Parathyroid adenoma (tissue), 2 donors: ENCODE results near the gene HLCS.

Source experiments
- H2AFZ ChIP-seq: fragments of 300-600 bp; sonication (generic); one replicate; pipeline ENCODE4 v1.7.0; 2017; ENCODE audit warnings: antibody characterized with exemption, mild to moderate bottlenecking
- H3K27ac ChIP-seq: fragments of 300-600 bp; sonication (generic); one replicate; pipeline ENCODE4 v1.7.0; 2017
- H3K27me3 ChIP-seq: fragments of 300-600 bp; sonication (generic); one replicate; pipeline ENCODE4 v1.7.0; 2017; ENCODE audit warnings: low read length; ENCODE audit not compliant: control insufficient read depth, insufficient read depth
- H3K36me3 ChIP-seq: fragments of 300-600 bp; sonication (generic); one replicate; pipeline ENCODE4 v1.7.0; 2017; ENCODE audit warnings: low read length; ENCODE audit not compliant: control insufficient read depth, insufficient read depth
- H3K4me1 ChIP-seq: fragments of 300-600 bp; sonication (generic); one replicate; pipeline ENCODE4 v1.7.0; 2017; ENCODE audit warnings: control low read depth
- H3K4me2 ChIP-seq: fragments of 300-600 bp; sonication (generic); one replicate; pipeline ENCODE4 v1.7.0; 2017; ENCODE audit warnings: low read length
- H3K4me3 ChIP-seq: fragments of 300-600 bp; sonication (generic); one replicate; pipeline ENCODE4 v1.7.0; 2017; ENCODE audit warnings: low read depth, low read length
- H3K79me2 ChIP-seq: fragments of 300-600 bp; sonication (generic); one replicate; pipeline ENCODE4 v1.7.0; 2017; ENCODE audit warnings: control low read depth
- H3K9ac ChIP-seq: fragments of 300-600 bp; sonication (generic); one replicate; pipeline ENCODE4 v1.7.0; 2017; ENCODE audit warnings: mild to moderate bottlenecking
- H3K9me3 ChIP-seq: fragments of 300-600 bp; sonication (generic); one replicate; pipeline ENCODE4 v1.7.0; 2017; ENCODE audit warnings: low read length; ENCODE audit not compliant: control insufficient read depth
- CTCF ChIP-seq: fragments of 300-600 bp; sonication (generic); IDR thresholded peaks from one replicate; pipeline ENCODE4 v1.7.0; 2017; ENCODE audit warnings: antibody characterized with exemption, mild to moderate bottlenecking
- donor health status: primary hyperparathyroidism.

The HLCS gene

GRCh38 chr21:36788120-36788638 lies 178.3 kb downstream of the HLCS start:
- H3K79me2 ChIP-seq: no peaks in the 10 kb centered on the region
- no peak overlapping the region for H3K9ac ChIP-seq
- no peak overlapping the region for H2AFZ ChIP-seq
- no peak for TF ChIP-seq CTCF
- no peaks in the 10 kb centered on the region for H3K36me3 ChIP-seq
- no peak overlapping the region for H3K4me2 ChIP-seq
- H3K4me1 ChIP-seq: no peaks in the 10 kb centered on the region
- no peaks in the 10 kb centered on the region for H3K27me3 ChIP-seq
- H3K27ac ChIP-seq: no peak overlapping the region
- H3K4me3 ChIP-seq: no peak overlapping the region
- no peaks in the 10 kb centered on the region for H3K9me3 ChIP-seq

GRCh38 chr21:36786186-36786585 lies 180.3 kb downstream of the HLCS start:
- Histone ChIP-seq H3K4me1 (no peaks in the 10 kb centered on the region), H3K27me3 (no peaks in the 10 kb centered on the region), H3K4me3 (no peak overlapping the region), H3K79me2 (no peaks in the 10 kb centered on the region), H3K4me2 (no peak overlapping the region), H3K27ac (no peak overlapping the region), H2AFZ (no peak overlapping the region), H3K36me3 (no peaks in the 10 kb centered on the region), H3K9me3 (no peaks in the 10 kb centered on the region), H3K9ac (no peak overlapping the region)
- no peak for TF ChIP-seq CTCF

- Histone ChIP-seq H3K4me1 (no peaks in the 10 kb centered on the region), H3K27me3 (no peaks in the 10 kb centered on the region), H3K9ac (no peak overlapping the region), H3K4me2 (no peak overlapping the region), H3K27ac (no peak overlapping the region), H3K79me2 (no peaks in the 10 kb centered on the region), H3K9me3 (no peaks in the 10 kb centered on the region), H2AFZ (no peak overlapping the region), H3K36me3 (no peaks in the 10 kb centered on the region), H3K4me3 (no peak overlapping the region)
- no peak for TF ChIP-seq CTCF
Measured at GRCh38 chr21:36785615-36786014, 180.9 kb downstream of the HLCS start.

DNA sequence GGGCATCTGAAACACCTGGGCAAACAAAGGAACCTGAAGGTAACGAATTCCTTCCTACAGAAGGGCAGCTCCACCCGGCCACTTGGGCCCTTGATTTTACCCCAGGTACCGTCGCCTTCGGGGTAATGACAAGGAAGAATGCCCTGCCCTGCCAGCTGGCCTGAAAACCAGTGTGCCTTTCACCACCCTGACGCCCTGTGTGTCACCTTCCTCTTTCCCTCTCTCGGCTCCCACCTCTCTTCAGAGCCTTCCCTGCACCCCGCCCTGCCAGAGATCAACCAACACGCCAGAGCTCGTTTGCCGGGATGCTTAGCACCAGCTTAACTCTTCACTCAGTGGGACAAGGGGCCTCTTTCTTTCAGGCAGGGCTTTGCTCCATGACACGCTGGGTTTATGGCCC lies 181.5 kb downstream of the HLCS start:
- H3K27me3 ChIP-seq: no peaks in the 10 kb centered on the region
- no peak overlapping the region for H3K4me3 ChIP-seq
- no peak overlapping the region for H2AFZ ChIP-seq
- no peaks in the 10 kb centered on the region for H3K36me3 ChIP-seq
- no peak for TF ChIP-seq CTCF
- H3K9ac ChIP-seq: no peak overlapping the region
- H3K4me1 ChIP-seq: no peaks in the 10 kb centered on the region
- H3K79me2 ChIP-seq: no peaks in the 10 kb centered on the region
- H3K9me3 ChIP-seq: no peaks in the 10 kb centered on the region
- no peak overlapping the region for H3K4me2 ChIP-seq
- no peak overlapping the region for H3K27ac ChIP-seq

- TF ChIP-seq CTCF: no peak
- Histone ChIP-seq H3K79me2 (no peaks in the 10 kb centered on the region), H3K27me3 (no peaks in the 10 kb centered on the region), H3K9me3 (no peaks in the 10 kb centered on the region), H3K4me3 (no peak overlapping the region), H3K36me3 (no peaks in the 10 kb centered on the region), H3K4me2 (no peak overlapping the region), H3K4me1 (no peaks in the 10 kb centered on the region), H2AFZ (no peak overlapping the region), H3K27ac (no peak overlapping the region), H3K9ac (no peak overlapping the region)
Measured at GRCh38 chr21:36783612-36784374, 182.7 kb downstream of the HLCS start.
